Type B pancreatic cell (in vitro differentiated cells): Measurements from ENCODE around the gene TMEM53. TPM values are rescaled to one million over a fixed set of nuclear protein-coding genes. Genes with fewer than 3 reads are reported as not detected.
"Not testable (repeated sequence)": the region's sequence is repeated elsewhere in the genome, so short reads cannot be mapped to it uniquely, and the experiment has no call there.

Source experiments
- DNase-seq: peaks from one replicate; pipeline ENCODE4 v3.0.0; 2021; ENCODE audit warnings: mixed read lengths; ENCODE audit not compliant: unreplicated experiment; ENCODE audit errors: extremely low spot score
- H3K27ac Mint-ChIP-seq: 2 replicates; pipeline ENCODE4 v1.8.0; 2021; ENCODE audit warnings: mild to moderate bottlenecking, mixed read lengths
- H3K27me3 Mint-ChIP-seq: 2 replicates; pipeline ENCODE4 v1.8.0; 2021; ENCODE audit warnings: mixed read lengths
- H3K36me3 Mint-ChIP-seq: 2 replicates; pipeline ENCODE4 v1.8.0; 2021; ENCODE audit warnings: mixed read lengths
- H3K4me1 Mint-ChIP-seq: one replicate; pipeline ENCODE4 v1.8.0; 2021; ENCODE audit warnings: mixed read lengths; ENCODE audit not compliant: unreplicated experiment
- H3K4me3 Mint-ChIP-seq: 2 replicates; pipeline ENCODE4 v1.8.0; 2021; ENCODE audit warnings: mild to moderate bottlenecking, mixed read lengths
- H3K9me3 Mint-ChIP-seq: 2 replicates; pipeline ENCODE4 v1.8.0; 2021; ENCODE audit warnings: mixed read lengths
- total RNA-seq: library from RNA; stranded (reverse); gene quantifications from 2 replicates; pipeline ENCODE4 v1.2.1, GENCODE V29; 2021; ENCODE audit warnings: low replicate concordance
- TF ChIP-seq, protein P1 (sequence below): fragments of 200-600 bp; sonication (generic); conservative IDR thresholded peaks from 2 replicates; pipeline ENCODE4 v1.5.0; 2021; ENCODE audit warnings: antibody characterized with exemption, mild to moderate bottlenecking

TMEM53 gene
- total RNA-seq, 1 donor from 2014 or later: 6.6 TPM

DNA sequence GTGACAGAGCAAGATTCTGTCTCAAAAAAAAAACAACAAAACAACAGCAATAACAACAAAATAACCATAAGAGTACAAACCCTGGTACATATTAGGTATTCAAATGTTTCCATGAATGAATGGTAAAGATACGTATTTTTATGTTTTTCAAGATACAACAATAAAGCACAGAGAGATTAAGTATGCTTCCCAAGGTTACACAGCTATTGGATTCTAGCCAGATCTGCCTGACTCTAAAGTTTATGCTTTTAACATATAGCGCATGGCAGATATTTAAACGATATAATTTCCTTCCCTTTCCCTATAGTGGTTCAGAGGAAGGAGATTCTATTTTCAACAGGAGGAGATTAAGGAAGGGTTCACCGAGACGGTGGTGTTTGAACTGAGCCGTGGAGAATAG, 31.2 kb upstream of the TMEM53 start:
- peaks cover 11% of the 10 kb centered on the region for H3K9me3 Mint-ChIP-seq
- H3K4me1 Mint-ChIP-seq: peaks cover 16% of the 10 kb centered on the region
- no peak overlapping the region for H3K27ac Mint-ChIP-seq
- DNase-seq: no peak
- H3K36me3 Mint-ChIP-seq: peaks cover 6% of the 10 kb centered on the region
- peaks cover 15% of the 10 kb centered on the region for H3K27me3 Mint-ChIP-seq
- TF ChIP-seq, protein P1, sequence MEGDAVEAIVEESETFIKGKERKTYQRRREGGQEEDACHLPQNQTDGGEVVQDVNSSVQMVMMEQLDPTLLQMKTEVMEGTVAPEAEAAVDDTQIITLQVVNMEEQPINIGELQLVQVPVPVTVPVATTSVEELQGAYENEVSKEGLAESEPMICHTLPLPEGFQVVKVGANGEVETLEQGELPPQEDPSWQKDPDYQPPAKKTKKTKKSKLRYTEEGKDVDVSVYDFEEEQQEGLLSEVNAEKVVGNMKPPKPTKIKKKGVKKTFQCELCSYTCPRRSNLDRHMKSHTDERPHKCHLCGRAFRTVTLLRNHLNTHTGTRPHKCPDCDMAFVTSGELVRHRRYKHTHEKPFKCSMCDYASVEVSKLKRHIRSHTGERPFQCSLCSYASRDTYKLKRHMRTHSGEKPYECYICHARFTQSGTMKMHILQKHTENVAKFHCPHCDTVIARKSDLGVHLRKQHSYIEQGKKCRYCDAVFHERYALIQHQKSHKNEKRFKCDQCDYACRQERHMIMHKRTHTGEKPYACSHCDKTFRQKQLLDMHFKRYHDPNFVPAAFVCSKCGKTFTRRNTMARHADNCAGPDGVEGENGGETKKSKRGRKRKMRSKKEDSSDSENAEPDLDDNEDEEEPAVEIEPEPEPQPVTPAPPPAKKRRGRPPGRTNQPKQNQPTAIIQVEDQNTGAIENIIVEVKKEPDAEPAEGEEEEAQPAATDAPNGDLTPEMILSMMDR: no peak
- H3K4me3 Mint-ChIP-seq: no peak overlapping the region

DNA sequence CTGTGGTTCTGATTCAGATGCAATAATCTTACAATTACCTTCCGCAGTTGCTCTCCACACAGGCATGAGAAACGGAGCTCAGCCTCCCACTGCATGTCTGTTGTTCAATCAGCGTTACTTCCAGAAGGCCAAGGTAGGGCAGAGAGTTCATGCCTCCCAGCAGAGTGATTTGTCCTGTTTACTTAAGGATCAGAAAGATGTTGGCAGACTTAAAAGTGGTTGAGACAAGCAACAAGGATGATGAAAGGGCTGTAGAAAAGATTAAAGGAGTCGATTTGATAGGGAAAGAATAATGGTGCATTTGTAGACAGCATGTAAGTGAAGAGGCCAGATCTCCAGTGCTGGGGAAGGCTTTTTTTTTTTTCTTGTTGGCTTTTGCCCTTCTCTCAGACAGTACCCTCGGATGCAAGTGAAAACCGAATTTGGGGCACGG, 26.9 kb upstream of the TMEM53 start:
- H3K27ac Mint-ChIP-seq: no peak overlapping the region
- TF ChIP-seq, protein P1: no peak
- no peak for DNase-seq

DNA sequence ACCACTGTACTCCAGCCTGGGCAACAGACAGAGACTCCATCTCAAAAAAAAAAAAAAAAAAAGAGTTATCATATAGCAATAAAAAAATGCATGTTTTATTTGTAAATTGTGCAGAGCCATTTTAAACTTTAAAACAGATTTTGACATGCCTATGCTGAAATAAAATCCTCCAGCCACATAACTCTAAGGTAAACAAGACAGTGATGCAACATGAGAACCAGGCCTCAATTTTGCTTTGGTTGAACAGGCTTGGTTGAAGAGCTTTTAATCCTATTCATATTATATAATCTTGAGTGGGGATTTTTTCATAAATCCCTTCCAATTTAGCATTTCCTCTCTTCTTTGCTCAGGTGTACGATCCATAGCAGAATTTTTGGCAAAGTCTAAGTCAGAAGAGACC, 26.3 kb upstream of the TMEM53 start:
- TF ChIP-seq, protein P1: no peak
- no peak overlapping the region for H3K4me3 Mint-ChIP-seq
- peaks cover 3% of the 10 kb centered on the region for H3K27me3 Mint-ChIP-seq
- peaks cover 3% of the 10 kb centered on the region for H3K36me3 Mint-ChIP-seq
- H3K9me3 Mint-ChIP-seq: no peaks in the 10 kb centered on the region
- H3K4me1 Mint-ChIP-seq: peaks cover 6% of the 10 kb centered on the region
- no peak for DNase-seq
- H3K27ac Mint-ChIP-seq: no peak overlapping the region

More for the DNA sequence above, 26.9 kb upstream of the TMEM53 start:
- H3K36me3 Mint-ChIP-seq: peaks cover 3% of the 10 kb centered on the region
- H3K4me3 Mint-ChIP-seq: no peak overlapping the region
- H3K27me3 Mint-ChIP-seq: peaks cover 9% of the 10 kb centered on the region
- no peaks in the 10 kb centered on the region for H3K9me3 Mint-ChIP-seq
- H3K4me1 Mint-ChIP-seq: peaks cover 6% of the 10 kb centered on the region

DNA sequence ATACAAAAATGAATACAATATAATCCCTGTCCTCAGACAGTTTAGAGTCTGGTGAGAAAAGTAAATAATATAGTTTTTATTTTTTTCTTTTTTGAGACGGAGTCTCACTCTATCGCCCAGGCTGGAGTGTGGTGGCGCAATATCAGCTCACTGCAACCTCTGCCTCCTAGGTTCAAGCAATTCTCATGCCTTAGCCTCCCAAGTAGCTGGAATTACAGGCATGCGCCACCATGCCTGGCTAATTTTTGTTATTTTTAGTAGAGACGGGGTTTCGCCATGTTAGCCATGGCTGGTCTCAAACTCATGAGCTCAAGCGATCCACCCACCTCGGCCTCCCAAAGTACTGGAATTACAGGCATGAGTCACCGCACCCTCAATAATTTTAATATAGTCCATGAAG, 25.1 kb upstream of the TMEM53 start:
- H3K4me3 Mint-ChIP-seq, H3K27me3 Mint-ChIP-seq, H3K36me3 Mint-ChIP-seq, H3K27ac Mint-ChIP-seq, H3K9me3 Mint-ChIP-seq, H3K4me1 Mint-ChIP-seq, DNase-seq: not testable (repeated sequence)

DNA sequence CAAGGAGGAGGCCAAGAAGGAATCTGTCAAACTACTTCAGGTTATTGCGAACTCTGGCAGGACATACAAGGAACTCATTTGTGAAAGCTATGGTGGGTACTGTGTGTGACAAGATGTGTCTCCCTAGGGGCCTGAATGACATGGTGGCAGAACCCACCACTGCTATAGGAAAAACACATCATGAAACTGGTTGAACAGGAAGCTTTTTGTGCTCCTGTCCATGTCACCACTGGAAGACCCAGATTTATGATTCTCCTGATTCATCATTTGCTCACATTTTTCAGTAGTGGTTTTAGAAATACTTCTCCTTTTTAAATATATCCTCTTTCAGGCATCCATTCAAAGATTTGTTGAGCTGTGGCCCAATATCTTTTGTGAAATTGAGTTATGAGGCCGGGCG, 23.9 kb upstream of the TMEM53 start:
- peaks cover 3% of the 10 kb centered on the region for H3K27me3 Mint-ChIP-seq
- peak overlapping the region; percentile 81 for H3K27ac Mint-ChIP-seq
- TF ChIP-seq, protein P1: no peak
- no peak for DNase-seq
- no peaks in the 10 kb centered on the region for H3K9me3 Mint-ChIP-seq
- no peak overlapping the region for H3K4me3 Mint-ChIP-seq
- H3K4me1 Mint-ChIP-seq: peaks cover 6% of the 10 kb centered on the region
- peaks cover 3% of the 10 kb centered on the region for H3K36me3 Mint-ChIP-seq

DNA sequence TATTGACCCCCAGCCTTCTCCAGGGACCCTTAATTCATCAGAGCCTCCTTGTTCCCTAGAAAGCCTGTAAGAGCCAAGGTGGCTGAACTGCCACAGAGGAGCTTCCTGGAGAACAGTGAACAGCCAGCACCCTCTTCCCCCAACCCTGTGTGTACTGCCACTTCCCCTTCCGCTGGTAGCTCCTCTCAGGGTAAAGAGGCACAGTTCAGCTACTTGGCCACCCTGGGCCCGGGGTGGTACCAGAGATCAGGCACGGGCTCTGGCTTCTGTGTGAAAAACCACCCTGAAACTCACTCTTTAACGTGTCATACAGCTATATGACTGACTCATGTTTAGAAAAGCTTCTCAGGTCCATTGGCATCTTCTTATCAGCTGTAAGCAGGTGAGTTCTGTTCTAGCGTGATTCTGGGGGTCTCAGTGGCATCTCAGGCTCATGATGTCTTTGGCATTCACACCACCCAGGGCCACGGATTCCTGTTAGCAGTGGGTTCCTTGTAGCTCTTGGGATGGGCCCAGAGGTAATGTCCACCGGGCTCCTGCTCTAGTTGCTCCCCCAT, 22.6 kb upstream of the TMEM53 start:
- TF ChIP-seq, protein P1: no peak
- no peak for DNase-seq
- Mint-ChIP-seq H3K27me3 (peaks cover 3% of the 10 kb centered on the region), H3K4me1 (peaks cover 6% of the 10 kb centered on the region), H3K4me3 (no peak overlapping the region), H3K36me3 (peaks cover 3% of the 10 kb centered on the region), H3K27ac (no peak overlapping the region), H3K9me3 (no peaks in the 10 kb centered on the region)
